NB4 (cell line): Measurements from ENCODE around the gene ENTPD5.
"Not testable (repeated sequence)": the region's sequence is repeated elsewhere in the genome, so short reads cannot be mapped to it uniquely, and the experiment has no call there.

ENCODE experiments used
- DNase-seq: peaks from one replicate; pipeline ENCODE4 v3.0.0; 2010; ENCODE audit warnings: low read depth
- H3K4me3 ChIP-seq: one replicate; pipeline ENCODE4 v1.5.1; 2011; ENCODE audit warnings: mild to moderate bottlenecking, low read depth, low read length, moderate library complexity
- MYC ChIP-seq: IDR thresholded peaks from 2 replicates; pipeline ENCODE4 v1.6.1; 2011; ENCODE audit warnings: low read depth, low read length
- POLR2A ChIP-seq: IDR thresholded peaks from 2 replicates; pipeline ENCODE4 v1.6.1; 2011; ENCODE audit warnings: mild to moderate bottlenecking; ENCODE audit not compliant: insufficient read length; ENCODE audit errors: extremely low read depth
- TF ChIP-seq, protein P1 (sequence below): IDR thresholded peaks from one replicate; pipeline ENCODE4 v1.5.1; 2012; ENCODE audit warnings: low read depth, low read length
- TF ChIP-seq, protein P2 (sequence below): IDR thresholded peaks from 2 replicates; pipeline ENCODE4 v1.6.1; 2011; ENCODE audit warnings: low read depth, low read length

ENTPD5 gene

DNA sequence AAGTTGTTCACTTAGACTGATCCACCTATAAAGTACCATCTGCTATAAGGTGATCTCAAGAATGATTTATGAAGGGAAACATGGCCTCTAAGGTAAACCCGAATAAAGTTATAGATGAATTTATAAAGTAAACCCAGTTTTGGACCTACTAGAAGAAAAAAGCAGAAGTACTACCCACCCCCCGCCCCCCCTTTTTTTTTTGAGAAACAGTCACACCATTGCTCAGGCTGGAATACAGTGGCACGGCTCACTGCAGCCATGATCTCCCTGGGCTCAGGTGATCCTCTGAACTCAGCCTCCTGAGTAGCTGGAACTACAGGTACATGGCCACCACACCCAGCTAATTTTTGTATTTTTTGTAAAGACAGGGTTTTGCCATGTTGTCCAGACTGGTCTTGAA lies 3.9 kb downstream of the ENTPD5 start:
- DNase-seq: peak; percentile 23
- TF ChIP-seq MYC (no peak), POLR2A (no peak)
- TF ChIP-seq, protein P1, sequence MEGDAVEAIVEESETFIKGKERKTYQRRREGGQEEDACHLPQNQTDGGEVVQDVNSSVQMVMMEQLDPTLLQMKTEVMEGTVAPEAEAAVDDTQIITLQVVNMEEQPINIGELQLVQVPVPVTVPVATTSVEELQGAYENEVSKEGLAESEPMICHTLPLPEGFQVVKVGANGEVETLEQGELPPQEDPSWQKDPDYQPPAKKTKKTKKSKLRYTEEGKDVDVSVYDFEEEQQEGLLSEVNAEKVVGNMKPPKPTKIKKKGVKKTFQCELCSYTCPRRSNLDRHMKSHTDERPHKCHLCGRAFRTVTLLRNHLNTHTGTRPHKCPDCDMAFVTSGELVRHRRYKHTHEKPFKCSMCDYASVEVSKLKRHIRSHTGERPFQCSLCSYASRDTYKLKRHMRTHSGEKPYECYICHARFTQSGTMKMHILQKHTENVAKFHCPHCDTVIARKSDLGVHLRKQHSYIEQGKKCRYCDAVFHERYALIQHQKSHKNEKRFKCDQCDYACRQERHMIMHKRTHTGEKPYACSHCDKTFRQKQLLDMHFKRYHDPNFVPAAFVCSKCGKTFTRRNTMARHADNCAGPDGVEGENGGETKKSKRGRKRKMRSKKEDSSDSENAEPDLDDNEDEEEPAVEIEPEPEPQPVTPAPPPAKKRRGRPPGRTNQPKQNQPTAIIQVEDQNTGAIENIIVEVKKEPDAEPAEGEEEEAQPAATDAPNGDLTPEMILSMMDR: no peak
- TF ChIP-seq, protein P2, sequence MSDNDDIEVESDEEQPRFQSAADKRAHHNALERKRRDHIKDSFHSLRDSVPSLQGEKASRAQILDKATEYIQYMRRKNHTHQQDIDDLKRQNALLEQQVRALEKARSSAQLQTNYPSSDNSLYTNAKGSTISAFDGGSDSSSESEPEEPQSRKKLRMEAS: no peak
- H3K4me3 ChIP-seq: no peak overlapping the region

DNA sequence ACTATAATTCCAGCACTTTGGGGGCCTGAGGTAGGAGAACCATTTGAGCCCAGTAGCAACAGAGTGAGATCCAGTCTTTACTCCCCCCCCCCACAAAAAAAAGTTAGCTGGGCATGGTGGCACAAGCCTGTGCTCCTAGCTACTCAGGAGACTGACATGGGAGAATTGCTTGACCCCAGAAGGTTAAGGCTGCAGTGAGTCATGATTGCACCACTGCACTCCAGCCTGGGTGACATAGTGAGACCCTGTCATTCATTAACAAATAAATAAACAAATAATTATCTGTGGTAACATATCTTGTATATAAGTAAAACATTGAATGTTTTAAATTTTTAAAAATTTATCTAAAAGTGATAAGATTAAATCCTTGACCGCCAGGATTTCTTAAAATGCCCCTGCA lies 4.8 kb downstream of the ENTPD5 start:
- peak; percentile 26 for DNase-seq
- no peak overlapping the region for H3K4me3 ChIP-seq
- TF ChIP-seq, protein P2: no peak
- TF ChIP-seq POLR2A: no peak
- TF ChIP-seq, protein P1: no peak
- TF ChIP-seq MYC: no peak

DNA sequence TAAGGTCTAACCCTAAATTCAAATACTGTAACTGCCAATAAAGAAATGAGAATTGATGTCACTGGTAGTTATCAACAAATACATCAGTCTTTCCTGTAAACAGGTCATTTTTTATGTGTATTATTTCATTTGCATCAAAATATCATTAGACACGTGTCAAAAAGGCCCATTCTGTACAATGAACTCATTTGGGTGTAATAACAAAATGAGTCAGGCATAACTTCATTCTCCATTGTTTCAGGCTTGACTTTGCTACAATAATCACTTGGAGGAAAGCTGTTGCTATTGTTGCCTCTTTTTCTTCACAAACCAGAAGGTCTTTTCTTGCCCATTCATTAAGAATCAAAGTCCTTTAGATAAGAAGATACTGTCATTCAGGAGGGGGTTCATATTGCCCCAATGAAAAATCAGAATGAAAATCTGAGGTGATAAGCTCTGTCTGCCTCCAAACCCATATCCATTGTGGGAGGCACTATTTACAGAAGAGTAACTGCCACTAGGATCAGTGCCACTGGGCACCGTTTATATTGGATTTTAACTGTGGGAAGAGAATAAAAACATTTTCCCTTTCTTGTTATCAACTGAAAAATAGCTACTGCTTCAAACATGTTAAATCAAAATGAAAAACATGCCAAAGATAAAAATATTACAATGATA lies 10.1 kb downstream of the ENTPD5 start:
- no peak overlapping the region for H3K4me3 ChIP-seq
- no peak for TF ChIP-seq POLR2A
- TF ChIP-seq, protein P1: no peak
- TF ChIP-seq, protein P2: no peak
- no peak for DNase-seq

DNA sequence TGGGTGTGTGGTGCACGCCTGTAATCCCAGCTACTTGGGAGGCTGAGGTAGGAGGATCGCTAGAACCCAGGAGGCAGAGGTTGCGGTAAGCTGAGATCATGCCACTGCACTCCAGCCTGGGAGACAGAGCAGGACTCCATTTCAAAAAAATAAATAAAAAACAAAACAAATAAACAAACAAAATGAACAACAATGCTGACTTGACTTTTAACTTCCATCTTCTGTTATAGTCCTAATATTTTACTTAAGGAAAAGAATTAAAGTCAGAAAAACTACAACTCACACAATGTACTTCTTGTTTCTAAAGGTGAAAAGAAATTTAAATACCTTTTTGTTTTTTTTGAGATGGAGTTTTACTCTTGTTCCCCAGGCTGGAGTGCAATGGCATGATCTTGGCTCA lies 13.4 kb downstream of the ENTPD5 start:
- DNase-seq: not testable (repeated sequence)

DNA sequence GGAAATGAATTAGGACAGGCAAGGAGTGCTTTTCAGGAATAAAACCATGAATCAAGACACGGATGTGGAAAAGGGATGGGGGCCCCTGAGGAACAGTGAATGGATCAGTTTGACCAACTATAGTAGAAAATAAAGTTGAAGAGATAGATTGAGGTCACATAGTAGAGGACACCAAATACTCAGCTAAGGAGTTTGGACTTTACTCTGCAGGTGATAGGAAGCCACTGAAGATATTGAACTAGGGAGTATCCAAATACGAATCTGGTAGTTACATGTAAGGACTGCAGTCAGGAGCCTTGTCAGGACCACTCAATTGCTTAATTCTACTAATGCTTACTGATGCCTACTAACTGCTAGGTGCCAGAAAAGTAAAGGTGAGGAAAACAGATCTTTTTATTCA lies 20.4 kb downstream of the ENTPD5 start:
- no peak for DNase-seq
- TF ChIP-seq, protein P1: no peak
- TF ChIP-seq MYC (no peak), POLR2A (no peak)
- TF ChIP-seq, protein P2: no peak
- H3K4me3 ChIP-seq: no peak overlapping the region

More for the DNA sequence above, 13.4 kb downstream of the ENTPD5 start:
- H3K4me3 ChIP-seq: not testable (repeated sequence)

DNA sequence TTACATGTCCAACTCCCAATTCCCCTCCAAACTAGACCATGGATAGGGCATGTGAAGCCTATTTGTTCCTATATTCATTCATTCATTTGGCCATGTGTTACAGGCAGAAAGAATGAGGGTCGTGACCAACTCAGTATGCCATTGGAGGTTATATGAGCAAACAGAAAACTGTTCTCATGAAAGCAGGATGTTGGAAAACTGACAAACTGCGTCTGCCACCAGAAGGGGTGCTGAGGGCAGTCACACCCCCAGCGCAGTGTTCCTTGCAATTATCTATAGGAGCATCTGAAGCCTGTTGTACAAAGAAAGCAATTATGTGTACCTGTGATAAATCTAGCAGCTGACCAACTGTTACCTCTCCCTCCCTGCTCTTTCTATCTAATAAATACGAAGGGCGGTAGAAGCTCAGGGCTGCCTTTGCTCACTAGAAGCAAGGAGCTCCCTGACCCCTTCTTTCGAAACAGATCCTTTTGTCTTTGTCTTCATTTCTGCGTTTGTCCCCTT lies 21.1 kb downstream of the ENTPD5 start:
- TF ChIP-seq MYC: no peak
- TF ChIP-seq, protein P2: no peak
- TF ChIP-seq, protein P1: no peak
- no peak for TF ChIP-seq POLR2A

More for the DNA sequence above, 21.1 kb downstream of the ENTPD5 start:
- no peak overlapping the region for H3K4me3 ChIP-seq
- no peak for DNase-seq
